Neural cell (in vitro differentiated cells): Measurements from ENCODE around the gene HEATR3. TPM values are rescaled to one million over a fixed set of nuclear protein-coding genes. Genes with fewer than 3 reads are reported as not detected.

Source experiments
- H2AFZ ChIP-seq: fragments of 200-600, 300-800 bp; sonication (generic), shearing (Covaris generic); 2 replicates; pipeline ENCODE4 v1.6.0; 2014; ENCODE audit warnings: low read depth, mild to moderate bottlenecking, antibody characterized with exemption, low read length, moderate library complexity
- H3F3A ChIP-seq: fragments of 200-600 bp; shearing (Covaris generic); 2 replicates; pipeline ENCODE4 v1.6.1; 2016; ENCODE audit warnings: mild to moderate bottlenecking, moderate library complexity, mixed read lengths, antibody characterized with exemption, low read length; ENCODE audit not compliant: insufficient read depth, poor library complexity, severe bottlenecking
- H3K27ac ChIP-seq: fragments of 200-600, 300-800 bp; sonication (generic), shearing (Covaris generic); 2 replicates; pipeline ENCODE4 v1.5.1; 2014; ENCODE audit warnings: mild to moderate bottlenecking, low read length, moderate library complexity
- H3K27me3 ChIP-seq: fragments of 300-800, 200-600 bp; sonication (generic), shearing (Covaris generic); 2 replicates; pipeline ENCODE4 v1.6.0; 2014; ENCODE audit warnings: mild to moderate bottlenecking, low read depth, low read length, moderate library complexity; ENCODE audit not compliant: insufficient read depth
- H3K36me3 ChIP-seq: fragments of 300-800, 200-600 bp; sonication (generic), shearing (Covaris generic); 2 replicates; pipeline ENCODE4 v1.5.1; 2014; ENCODE audit warnings: mild to moderate bottlenecking, antibody characterized with exemption, low read length, moderate library complexity; ENCODE audit not compliant: insufficient read depth
- H3K4me2 ChIP-seq: fragments of 300-800, 200-600 bp; sonication (generic), shearing (Covaris generic); 2 replicates; pipeline ENCODE4 v1.6.0; 2014; ENCODE audit warnings: mild to moderate bottlenecking, low read length
- H3K4me3 ChIP-seq: fragments of 300-800, 200-600 bp; sonication (generic), shearing (Covaris generic); 2 replicates; pipeline ENCODE4 v1.5.1; 2014; ENCODE audit warnings: mild to moderate bottlenecking, low read length, moderate library complexity
- H3K79me2 ChIP-seq: fragments of 200-600 bp; shearing (Covaris generic); replicated peaks from 2 replicates; pipeline ENCODE4 v1.6.0; 2014; ENCODE audit warnings: mild to moderate bottlenecking, low read length, moderate library complexity; ENCODE audit not compliant: insufficient read depth
- H3K9ac ChIP-seq: fragments of 300-800, 200-600 bp; sonication (generic), shearing (Covaris generic); 2 replicates; pipeline ENCODE4 v1.6.1; 2016; ENCODE audit warnings: mild to moderate bottlenecking, low read length, mixed read lengths
- H3K9me2 ChIP-seq: fragments of 200-600 bp; shearing (Covaris generic); 2 replicates; pipeline ENCODE4 v1.6.1; 2016; ENCODE audit warnings: mild to moderate bottlenecking, low read length, mixed read lengths; ENCODE audit not compliant: insufficient read depth
- H3K9me3 ChIP-seq: fragments of 200-600, 300-800 bp; sonication (generic), shearing (Covaris generic); 2 replicates; pipeline ENCODE4 v1.6.1; 2016; ENCODE audit warnings: mild to moderate bottlenecking, mixed run types, low read length, moderate library complexity, mixed read lengths
- H4K20me1 ChIP-seq: fragments of 200-600 bp; shearing (Covaris generic); 2 replicates; pipeline ENCODE4 v1.6.1; 2016; ENCODE audit warnings: mild to moderate bottlenecking, mixed run types; ENCODE audit not compliant: insufficient read depth
- EP300 ChIP-seq: fragments of 450-650 bp; conservative IDR thresholded peaks from 2 replicates; pipeline ENCODE4 v1.6.1; 2014; ENCODE audit warnings: antibody characterized with exemption, mild to moderate bottlenecking, moderate library complexity; ENCODE audit not compliant: poor library complexity, severe bottlenecking
- EZH2 ChIP-seq: fragments of 200-600, 300-800 bp; shearing (Covaris generic), sonication (generic); IDR thresholded peaks from 2 replicates; pipeline ENCODE4 v1.6.1; 2014; ENCODE audit warnings: antibody characterized with exemption, low read length, borderline replicate concordance, mild to moderate bottlenecking; ENCODE audit not compliant: insufficient read depth, poor library complexity, severe bottlenecking
- MXI1 ChIP-seq: fragments of 450-650 bp; conservative IDR thresholded peaks from 2 replicates; pipeline ENCODE4 v1.6.1; 2014; ENCODE audit warnings: antibody characterized with exemption, mild to moderate bottlenecking; ENCODE audit not compliant: poor library complexity, severe bottlenecking
- POLR2AphosphoS5 ChIP-seq: IDR thresholded peaks from 2 replicates; pipeline ENCODE4 v1.6.1; 2012
- RAD21 ChIP-seq: fragments of 450-650 bp; conservative IDR thresholded peaks from 2 replicates; pipeline ENCODE4 v1.6.1; 2014; ENCODE audit warnings: antibody characterized with exemption, mild to moderate bottlenecking, moderate library complexity
- SMC3 ChIP-seq: fragments of 450-650 bp; conservative IDR thresholded peaks from 2 replicates; pipeline ENCODE4 v1.6.1; 2014; ENCODE audit warnings: antibody characterized with exemption, mild to moderate bottlenecking, moderate library complexity; ENCODE audit not compliant: poor library complexity
- TAF1 ChIP-seq: IDR thresholded peaks from 2 replicates; pipeline ENCODE4 v1.6.1; 2012; ENCODE audit warnings: low read depth
- polyA plus RNA-seq: library from polyadenylated mRNA; depleted of rRNA; stranded (reverse); fragments of >200 nt; gene quantifications from 2 replicates; pipeline ENCODE4 v1.2.3, GENCODE V29; 2014
- small RNA-seq, 3 experiments: library from RNA; depleted of rRNA; stranded (forward); fragments of <200 nt; gene quantifications; one replicate each; pipeline ENCODE3, GENCODE V24; 2012
- TF ChIP-seq, protein P1 (sequence below): IDR thresholded peaks from 2 replicates; pipeline ENCODE4 v1.6.1; 2012; ENCODE audit warnings: borderline replicate concordance
- TF ChIP-seq, protein P2 (sequence below): fragments of 450-650 bp; IDR thresholded peaks from 2 replicates; pipeline ENCODE4 v1.5.1; 2014; ENCODE audit warnings: antibody characterized with exemption, mild to moderate bottlenecking, moderate library complexity; ENCODE audit not compliant: poor library complexity, severe bottlenecking

HEATR3 gene
- polyA plus RNA-seq, 1 donor from 2014 or later: 50.5 TPM

DNA sequence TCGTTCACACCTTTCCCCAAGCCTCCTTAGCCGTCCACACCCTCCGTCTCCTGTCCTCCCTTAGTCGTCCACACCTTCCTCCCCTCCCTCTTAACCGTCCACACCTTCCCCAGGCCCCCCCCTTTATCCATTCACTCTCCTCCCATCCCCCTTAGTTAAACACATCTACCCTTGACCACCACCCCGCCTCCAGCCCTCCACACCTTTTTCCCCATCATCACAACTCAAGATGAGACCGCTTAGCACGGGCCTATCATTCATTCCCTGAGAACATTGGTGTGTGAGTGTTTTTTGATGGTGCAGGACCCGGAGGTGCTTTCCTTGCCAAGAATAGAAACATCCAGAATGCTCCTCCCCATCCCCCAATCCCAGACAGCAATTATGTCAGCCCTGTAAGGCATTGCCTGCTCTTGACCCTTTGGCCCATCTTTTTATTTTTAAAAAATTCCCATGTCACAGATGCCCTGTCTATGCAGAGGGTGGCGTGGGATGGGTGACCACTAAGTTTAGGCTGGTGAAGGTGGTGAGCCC, 88.7 kb downstream of the HEATR3 start:
- no peaks in the 10 kb centered on the region for H3K9me2 ChIP-seq
- no peaks in the 10 kb centered on the region for H3K27me3 ChIP-seq
- H4K20me1 ChIP-seq: peaks cover 6% of the 10 kb centered on the region
- H3F3A ChIP-seq: no peaks in the 10 kb centered on the region
- H3K79me2 ChIP-seq: peaks cover 45% of the 10 kb centered on the region
- TF ChIP-seq EP300 (no peak), POLR2AphosphoS5 (peak; percentile 2), SMC3 (no peak)
- H3K27ac ChIP-seq: peak overlapping the region; percentile 28
- H2AFZ ChIP-seq: peak overlapping the region; percentile 38
- no peaks in the 10 kb centered on the region for H3K36me3 ChIP-seq
- H3K9ac ChIP-seq: peak overlapping the region; percentile 78
- H3K4me3 ChIP-seq: peak overlapping the region; percentile 99
- peak overlapping the region; percentile 95 for H3K4me2 ChIP-seq
- H3K9me3 ChIP-seq: no peaks in the 10 kb centered on the region

DNA sequence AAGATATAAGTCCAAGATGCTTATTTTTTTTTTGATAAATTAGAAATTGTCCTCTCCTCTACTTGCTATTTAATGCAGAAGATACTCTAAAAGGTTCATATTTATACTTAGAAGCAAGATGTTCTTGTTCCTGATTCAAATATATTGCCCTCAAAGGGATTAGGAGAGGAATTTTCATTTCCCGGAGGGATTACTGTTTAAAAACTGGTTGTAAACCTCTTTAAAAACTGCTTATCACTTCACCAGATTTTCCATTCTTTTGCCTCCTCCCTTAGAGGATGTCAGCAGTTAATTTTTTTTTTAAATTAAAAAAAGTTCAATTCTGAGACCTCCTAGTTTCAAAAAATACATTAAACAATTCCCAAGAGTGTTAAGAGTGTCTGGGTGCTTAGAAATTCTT, 90.2 kb downstream of the HEATR3 start:
- H3K4me3 ChIP-seq: peak overlapping the region; percentile 99
- TF ChIP-seq POLR2AphosphoS5 (no peak), TAF1 (no peak), RAD21 (no peak), SMC3 (no peak), MXI1 (no peak), EP300 (no peak), EZH2 (no peak)
- TF ChIP-seq, protein P1, sequence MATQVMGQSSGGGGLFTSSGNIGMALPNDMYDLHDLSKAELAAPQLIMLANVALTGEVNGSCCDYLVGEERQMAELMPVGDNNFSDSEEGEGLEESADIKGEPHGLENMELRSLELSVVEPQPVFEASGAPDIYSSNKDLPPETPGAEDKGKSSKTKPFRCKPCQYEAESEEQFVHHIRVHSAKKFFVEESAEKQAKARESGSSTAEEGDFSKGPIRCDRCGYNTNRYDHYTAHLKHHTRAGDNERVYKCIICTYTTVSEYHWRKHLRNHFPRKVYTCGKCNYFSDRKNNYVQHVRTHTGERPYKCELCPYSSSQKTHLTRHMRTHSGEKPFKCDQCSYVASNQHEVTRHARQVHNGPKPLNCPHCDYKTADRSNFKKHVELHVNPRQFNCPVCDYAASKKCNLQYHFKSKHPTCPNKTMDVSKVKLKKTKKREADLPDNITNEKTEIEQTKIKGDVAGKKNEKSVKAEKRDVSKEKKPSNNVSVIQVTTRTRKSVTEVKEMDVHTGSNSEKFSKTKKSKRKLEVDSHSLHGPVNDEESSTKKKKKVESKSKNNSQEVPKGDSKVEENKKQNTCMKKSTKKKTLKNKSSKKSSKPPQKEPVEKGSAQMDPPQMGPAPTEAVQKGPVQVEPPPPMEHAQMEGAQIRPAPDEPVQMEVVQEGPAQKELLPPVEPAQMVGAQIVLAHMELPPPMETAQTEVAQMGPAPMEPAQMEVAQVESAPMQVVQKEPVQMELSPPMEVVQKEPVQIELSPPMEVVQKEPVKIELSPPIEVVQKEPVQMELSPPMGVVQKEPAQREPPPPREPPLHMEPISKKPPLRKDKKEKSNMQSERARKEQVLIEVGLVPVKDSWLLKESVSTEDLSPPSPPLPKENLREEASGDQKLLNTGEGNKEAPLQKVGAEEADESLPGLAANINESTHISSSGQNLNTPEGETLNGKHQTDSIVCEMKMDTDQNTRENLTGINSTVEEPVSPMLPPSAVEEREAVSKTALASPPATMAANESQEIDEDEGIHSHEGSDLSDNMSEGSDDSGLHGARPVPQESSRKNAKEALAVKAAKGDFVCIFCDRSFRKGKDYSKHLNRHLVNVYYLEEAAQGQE: no peak
- TF ChIP-seq, protein P2, sequence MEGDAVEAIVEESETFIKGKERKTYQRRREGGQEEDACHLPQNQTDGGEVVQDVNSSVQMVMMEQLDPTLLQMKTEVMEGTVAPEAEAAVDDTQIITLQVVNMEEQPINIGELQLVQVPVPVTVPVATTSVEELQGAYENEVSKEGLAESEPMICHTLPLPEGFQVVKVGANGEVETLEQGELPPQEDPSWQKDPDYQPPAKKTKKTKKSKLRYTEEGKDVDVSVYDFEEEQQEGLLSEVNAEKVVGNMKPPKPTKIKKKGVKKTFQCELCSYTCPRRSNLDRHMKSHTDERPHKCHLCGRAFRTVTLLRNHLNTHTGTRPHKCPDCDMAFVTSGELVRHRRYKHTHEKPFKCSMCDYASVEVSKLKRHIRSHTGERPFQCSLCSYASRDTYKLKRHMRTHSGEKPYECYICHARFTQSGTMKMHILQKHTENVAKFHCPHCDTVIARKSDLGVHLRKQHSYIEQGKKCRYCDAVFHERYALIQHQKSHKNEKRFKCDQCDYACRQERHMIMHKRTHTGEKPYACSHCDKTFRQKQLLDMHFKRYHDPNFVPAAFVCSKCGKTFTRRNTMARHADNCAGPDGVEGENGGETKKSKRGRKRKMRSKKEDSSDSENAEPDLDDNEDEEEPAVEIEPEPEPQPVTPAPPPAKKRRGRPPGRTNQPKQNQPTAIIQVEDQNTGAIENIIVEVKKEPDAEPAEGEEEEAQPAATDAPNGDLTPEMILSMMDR: no peak
- no peaks in the 10 kb centered on the region for H3K36me3 ChIP-seq
- H3K27me3 ChIP-seq: no peaks in the 10 kb centered on the region
- H2AFZ ChIP-seq: no peak overlapping the region
- H3K27ac ChIP-seq: peak overlapping the region; percentile 47
- H3K79me2 ChIP-seq: peaks cover 45% of the 10 kb centered on the region
- H3K9me3 ChIP-seq: no peaks in the 10 kb centered on the region
- H3K9me2 ChIP-seq: no peaks in the 10 kb centered on the region
- peak overlapping the region; percentile 95 for H3K4me2 ChIP-seq
- H3F3A ChIP-seq: no peaks in the 10 kb centered on the region
- peaks cover 6% of the 10 kb centered on the region for H4K20me1 ChIP-seq
- H3K9ac ChIP-seq: no peak overlapping the region

Small RNAs within 50 kb of the gene (small RNA-seq; reads per million reads assigned to genes)
- gene RF00017 (0 reads per million in 3 experiments), gene RF00156 (0 to 0.03 (median 0) reads per million in 3 experiments), gene RNY4P3 (0.20 to 0.49 (median 0.45) reads per million in 3 experiments), gene RPL10P14 (0 reads per million in 3 experiments)

Other genes with a start within 250 kb of the HEATR3 start
- gene ZNF423, start 209.9 kb upstream of the HEATR3 start, polyA plus RNA-seq: 3.0 and 4.5 TPM in 2 replicates
- 40.5 and 44.2 TPM in 2 replicates for gene CNEP1R1, start 40.7 kb upstream of the HEATR3 start, polyA plus RNA-seq
- 16.6 and 16.9 TPM in 2 replicates for gene TENT4B, start 87.3 kb downstream of the HEATR3 start, polyA plus RNA-seq
- 2.0 and 4.5 TPM in 2 replicates for gene ADCY7, start 200.6 kb downstream of the HEATR3 start, polyA plus RNA-seq